ENCODE data around the gene CYP26A1.

CYP26A1 gene

GRCh38 chr10:93064874-93065660 lies 8.6 kb upstream of the CYP26A1 start:
- DNase-seq (ENCODE audit: low read depth in 2 of 2): no peak

GRCh38 chr10:93065675-93066543 lies 7.8 kb upstream of the CYP26A1 start:
- no peak for DNase-seq (ENCODE audit: low read depth in 2 of 2)

GRCh38 chr10:93066544-93066913 lies 7.2 kb upstream of the CYP26A1 start:
- DNase-seq (ENCODE audit: low read depth in 2 of 2): no peak

- no peak for DNase-seq (ENCODE audit: low read depth in 2 of 2)
Observed at GRCh38 chr10:93067443-93068365, 6.0 kb upstream of the CYP26A1 start.

- no peak for DNase-seq (ENCODE audit: low read depth in 2 of 2)
Observed at GRCh38 chr10:93068411-93069244, 5.1 kb upstream of the CYP26A1 start.

- no peak for DNase-seq (ENCODE audit: low read depth in 2 of 2)
Observed at GRCh38 chr10:93069245-93069561, 4.5 kb upstream of the CYP26A1 start.

GRCh38 chr10:93070378-93071176 lies 3.1 kb upstream of the CYP26A1 start:
- DNase-seq (ENCODE audit: low read depth in 2 of 2): no peak

GRCh38 chr10:93071177-93071472 lies 2.6 kb upstream of the CYP26A1 start:
- no peak for DNase-seq (ENCODE audit: low read depth in 2 of 2)

GRCh38 chr10:93071674-93072224 lies 1.9 kb upstream of the CYP26A1 start:
- no peak for DNase-seq (ENCODE audit: low read depth in 2 of 2)

- no peak for DNase-seq (ENCODE audit: low read depth in 2 of 2)
Observed at GRCh38 chr10:93072225-93072712, 1.4 kb upstream of the CYP26A1 start.

- no peak for DNase-seq (ENCODE audit: low read depth in 2 of 2)
Observed at GRCh38 chr10:93072713-93073538, 767 bp upstream of the CYP26A1 start.

GRCh38 chr10:93074147-93074596 lies 479 bp downstream of the CYP26A1 start:
- no peak for DNase-seq (ENCODE audit: low read depth in 2 of 2)

GRCh38 chr10:93074597-93075368 lies 1.1 kb downstream of the CYP26A1 start:
- no peak for DNase-seq (ENCODE audit: low read depth in 2 of 2)

GRCh38 chr10:93075369-93076221 lies 1.9 kb downstream of the CYP26A1 start:
- DNase-seq (ENCODE audit: low read depth in 2 of 2): no peak

- DNase-seq (ENCODE audit: low read depth in 2 of 2): no peak
Observed at GRCh38 chr10:93076871-93077270, 3.2 kb downstream of the CYP26A1 start.

GRCh38 chr10:93077860-93078337 lies 4.2 kb downstream of the CYP26A1 start:
- no peak for DNase-seq (ENCODE audit: low read depth in 2 of 2)

GRCh38 chr10:93079663-93080349 lies 6.1 kb downstream of the CYP26A1 start:
- no peak for DNase-seq (ENCODE audit: low read depth in 2 of 2)

Data from stimulated activated CD8-positive, alpha-beta memory T cell treated with anti-CD3 and anti-CD28 coated beads, Interleukin-2, amount 100 ng/mL, for 48 hours (primary cell).